KMS-11 (cell line): ENCODE results near the gene WDR53.
A peak's percentile ranks its signal among the peaks of the same experiment; 100 is the strongest.

Experiments
- H2AFZ ChIP-seq: fragments of 200-600 bp; sonication (generic); 2 replicates; pipeline ENCODE4 v1.6.1; 2016; ENCODE audit warnings: antibody characterized with exemption, mixed run types, low read depth
- H3K27ac ChIP-seq: fragments of 200-600 bp; sonication (generic); 2 replicates; pipeline ENCODE4 v1.6.1; 2016; ENCODE audit warnings: mild to moderate bottlenecking, mixed run types
- H3K27me3 ChIP-seq: fragments of 200-600 bp; sonication (generic); 2 replicates; pipeline ENCODE4 v1.6.1; 2017; ENCODE audit warnings: mild to moderate bottlenecking, low read depth, mixed run types, moderate library complexity; ENCODE audit not compliant: insufficient read depth
- H3K36me3 ChIP-seq: fragments of 200-600 bp; sonication (generic); 2 replicates; pipeline ENCODE4 v1.6.1; 2017; ENCODE audit warnings: mild to moderate bottlenecking, mixed run types; ENCODE audit not compliant: insufficient read depth
- H3K4me1 ChIP-seq: fragments of 200-600 bp; sonication (generic); 2 replicates; pipeline ENCODE4 v1.6.1; 2016; ENCODE audit warnings: mild to moderate bottlenecking, low read depth, mixed run types; ENCODE audit not compliant: poor library complexity, severe bottlenecking
- H3K4me2 ChIP-seq: fragments of 200-600 bp; sonication (generic); 2 replicates; pipeline ENCODE4 v1.7.0; 2016; ENCODE audit warnings: mild to moderate bottlenecking, mixed run types
- H3K4me3 ChIP-seq: fragments of 200-600 bp; sonication (generic); IDR thresholded peaks from 2 replicates; pipeline ENCODE4 v1.6.1; 2017; ENCODE audit warnings: low read depth, low read length, mixed read lengths; ENCODE audit not compliant: insufficient read depth
- H3K79me2 ChIP-seq: fragments of 200-600 bp; sonication (generic); 2 replicates; pipeline ENCODE4 v1.6.1; 2016; ENCODE audit warnings: low read depth, mixed run types; ENCODE audit not compliant: insufficient read depth
- H3K9ac ChIP-seq: fragments of 200-600 bp; sonication (generic); 2 replicates; pipeline ENCODE4 v1.6.1; 2016; ENCODE audit warnings: mild to moderate bottlenecking, mixed run types
- H4K20me1 ChIP-seq: fragments of 200-600 bp; sonication (generic); 2 replicates; pipeline ENCODE4 v1.6.1; 2016; ENCODE audit warnings: mild to moderate bottlenecking, mixed run types; ENCODE audit not compliant: insufficient read depth
- CTCF ChIP-seq: fragments of 200-600 bp; sonication (generic); conservative IDR thresholded peaks from 2 replicates; pipeline ENCODE4 v1.6.1; 2017; ENCODE audit warnings: low read depth, mild to moderate bottlenecking, antibody characterized with exemption, low read length, moderate library complexity, mixed read lengths

Gene WDR53

GRCh38 chr3:196569003-196569516 is 706 bp upstream of the WDR53 start:
- Histone ChIP-seq H4K20me1 (peaks cover 4% of the 10 kb centered on the region; the same call in 1 of the 2 replicates), H3K9ac (peak overlapping the region; percentile 81; the same call in 1 of the 2 replicates), H3K27me3 (no peaks in the 10 kb centered on the region), H3K79me2 (peaks cover 66% of the 10 kb centered on the region), H3K27ac (peak overlapping the region; percentile 50; the same call in 1 of the 2 replicates), H3K4me1 (peaks cover 17% of the 10 kb centered on the region), H3K4me3 (peak overlapping the region; percentile 76), H2AFZ (peak overlapping the region; percentile 65; the same call in 1 of the 2 replicates), H3K36me3 (no peaks in the 10 kb centered on the region), H3K4me2 (peak overlapping the region; percentile 97)
- TF ChIP-seq CTCF, result no peak

- Histone ChIP-seq H2AFZ (no peak overlapping the region), H3K4me1 (peaks cover 9% of the 10 kb centered on the region), H3K4me3 (no peak overlapping the region), H3K36me3 (no peaks in the 10 kb centered on the region), H3K9ac (no peak overlapping the region), H3K4me2 (no peak overlapping the region), H3K27ac (no peak overlapping the region), H3K27me3 (no peaks in the 10 kb centered on the region), H4K20me1 (no peaks in the 10 kb centered on the region), H3K79me2 (peaks cover 21% of the 10 kb centered on the region)
- TF ChIP-seq CTCF, result no peak
Measured at GRCh38 chr3:196563721-196564225, 4.6 kb downstream of the WDR53 start.

GRCh38 chr3:196559826-196560225 is 8.5 kb downstream of the WDR53 start:
- no peaks in the 10 kb centered on the region for H3K27me3 ChIP-seq
- H3K9ac ChIP-seq, result no peak overlapping the region
- TF ChIP-seq CTCF, result no peak
- H3K4me1 ChIP-seq, result peaks cover 3% of the 10 kb centered on the region
- H2AFZ ChIP-seq, result no peak overlapping the region
- no peak overlapping the region for H3K4me3 ChIP-seq
- H4K20me1 ChIP-seq, result no peaks in the 10 kb centered on the region
- H3K79me2 ChIP-seq, result 0 out of 2 replicates have a peak, but pooled peaks cover 4% of the 10 kb centered on the region
- no peak overlapping the region for H3K4me2 ChIP-seq
- no peak overlapping the region for H3K27ac ChIP-seq
- no peaks in the 10 kb centered on the region for H3K36me3 ChIP-seq

- no peaks in the 10 kb centered on the region for H3K4me1 ChIP-seq
- H3K79me2 ChIP-seq, result 0 out of 2 replicates have a peak, but pooled peaks cover 4% of the 10 kb centered on the region
- no peak overlapping the region for H3K4me2 ChIP-seq
- no peaks in the 10 kb centered on the region for H3K36me3 ChIP-seq
- no peak overlapping the region for H3K4me3 ChIP-seq
- H2AFZ ChIP-seq, result no peak overlapping the region
- TF ChIP-seq CTCF, result no peak
- H4K20me1 ChIP-seq, result no peaks in the 10 kb centered on the region
- no peak overlapping the region for H3K27ac ChIP-seq
- H3K27me3 ChIP-seq, result no peaks in the 10 kb centered on the region
- H3K9ac ChIP-seq, result no peak overlapping the region
Measured at GRCh38 chr3:196558476-196558875, 9.9 kb downstream of the WDR53 start.
